MCF 10A (cell line): ENCODE measurements around the gene PRRG4. TPM values are rescaled to one million over a fixed set of nuclear protein-coding genes. Genes with fewer than 3 reads are reported as not detected.
"Not testable (repeated sequence)": the region's sequence is repeated elsewhere in the genome, so short reads cannot be mapped to it uniquely, and the experiment has no call there.

Experiments used
- BruUV-seq: library from RNA; stranded (reverse); fragments of 400-500 nt; replicated peaks from 2 replicates; lab custom pipeline; 2021; lab: Mats Ljungman, UMichigan
- CTCF ChIA-PET: fragments of 300-600 bp; sonication (Branson Sonifier 250); formaldehyde crosslinking; extraction: SDS; loops from one replicate; lab custom pipeline; 2021; ENCODE audit warnings: antibody characterized with exemption, inconsistent platforms; lab: Yijun Ruan, JAX
- POLR2A ChIA-PET: fragments of 300-600, 350-650 bp; sonication (Branson Sonifier 250); formaldehyde crosslinking; extraction: SDS; loops from one replicate; lab custom pipeline; 2020; ENCODE audit warnings: antibody characterized with exemption, inconsistent platforms; lab: Yijun Ruan, JAX
- DNase-seq: peaks from one replicate; pipeline ENCODE4 v3.0.0-alpha.2; 2018; ENCODE audit not compliant: unreplicated experiment
- H3K27ac Mint-ChIP-seq: one replicate; pipeline ENCODE4 v1.8.0; 2022; ENCODE audit warnings: mild to moderate bottlenecking, low read depth, mixed read lengths; ENCODE audit not compliant: unreplicated experiment
- H3K27me3 Mint-ChIP-seq: one replicate; pipeline ENCODE4 v1.8.0; 2022; ENCODE audit warnings: mixed read lengths; ENCODE audit not compliant: insufficient read depth, unreplicated experiment
- H3K36me3 Mint-ChIP-seq: one replicate; pipeline ENCODE4 v1.8.0; 2022; ENCODE audit warnings: mild to moderate bottlenecking, moderate library complexity, mixed read lengths; ENCODE audit not compliant: insufficient read depth, unreplicated experiment
- H3K4me1 Mint-ChIP-seq: one replicate; pipeline ENCODE4 v1.8.0; 2022; ENCODE audit warnings: mixed read lengths; ENCODE audit not compliant: insufficient read depth, unreplicated experiment
- H3K4me3 Mint-ChIP-seq: one replicate; pipeline ENCODE4 v1.8.0; 2022; ENCODE audit warnings: mild to moderate bottlenecking, moderate library complexity, mixed read lengths; ENCODE audit not compliant: unreplicated experiment
- H3K9me3 Mint-ChIP-seq: one replicate; pipeline ENCODE4 v1.8.0; 2022; ENCODE audit warnings: mixed read lengths; ENCODE audit not compliant: unreplicated experiment
- CTCF ChIP-seq: fragments of 200-600 bp; IDR thresholded peaks from one replicate; pipeline ENCODE4 v1.8.0; 2022; ENCODE audit warnings: antibody characterized with exemption, mild to moderate bottlenecking; ENCODE audit not compliant: unreplicated experiment
- intact Hi-C: fragments of 100-400 bp; cut with micrococcal nuclease; formaldehyde crosslinking; loops from 2 replicates; pipeline ENCODE4 v1.14.1; 2022
- total RNA-seq: library from RNA; stranded (reverse); gene quantifications from 2 replicates; pipeline ENCODE4 v1.2.3, GENCODE V29; 2022

The PRRG4 gene
- total RNA-seq, 1 experiment from 2014 or later: 1.1 TPM

- H3K9me3 Mint-ChIP-seq, BruUV-seq, H3K4me3 Mint-ChIP-seq, intact Hi-C loops, H3K27ac Mint-ChIP-seq, POLR2A ChIA-PET, H3K27me3 Mint-ChIP-seq, H3K4me1 Mint-ChIP-seq, DNase-seq: not testable (repeated sequence)
- peaks cover 13% of the 10 kb centered on the region for H3K36me3 Mint-ChIP-seq
- CTCF ChIA-PET: interaction anchor here (0.6 to 2.1 kb wide), 4 partner anchors 8 to 506 kb away, joined by 3 to 7 read pairs (median 3); no protein-coding TSS in a partner anchor
Measured at GRCh38 chr11:32888384-32888710, 58.6 kb downstream of the PRRG4 start.

- peaks cover 7% of the 10 kb centered on the region for H3K4me1 Mint-ChIP-seq
Measured at GRCh38 chr11:32888805-32889204, 59.1 kb downstream of the PRRG4 start.

GRCh38 chr11:32890843-32891656, 61.3 kb downstream of the PRRG4 start:
- Mint-ChIP-seq H3K27ac (peak overlapping the region; percentile 93), H3K36me3 (peaks cover 13% of the 10 kb centered on the region), H3K9me3 (no peaks in the 10 kb centered on the region), H3K4me3 (peak overlapping the region; percentile 97), H3K4me1 (peaks cover 14% of the 10 kb centered on the region), H3K27me3 (no peaks in the 10 kb centered on the region)
- BruUV-seq: no TSS peak
- CTCF ChIA-PET: interaction anchor here (0.6 to 1.3 kb wide), 3 partner anchors 50 to 900 kb away, joined by 3 read pairs; no protein-coding TSS in a partner anchor
- TF ChIP-seq CTCF: no peak
- intact Hi-C loops: loop anchor here (5.0 kb wide), 1 partner anchor 64 kb away; the partner anchor contains the start of gene PRRG4
- DNase-seq: no peak
- POLR2A ChIA-PET: interaction anchor here (0.9 to 6.1 kb wide), 15 partner anchors 9 to 307 kb away, joined by 3 to 76 read pairs (median 8); partner anchors contain the start of genes EIF3M and PRRG4

More at GRCh38 chr11:32888805-32889204, 59.1 kb downstream of the PRRG4 start:
- no peaks in the 10 kb centered on the region for H3K9me3 Mint-ChIP-seq
- DNase-seq: peak; percentile 3
- intact Hi-C loops: no loop called here
- H3K27me3 Mint-ChIP-seq: no peaks in the 10 kb centered on the region
- H3K4me3 Mint-ChIP-seq: no peak overlapping the region
- TF ChIP-seq CTCF: no peak
- H3K27ac Mint-ChIP-seq: no peak overlapping the region
- POLR2A ChIA-PET: no interaction called here
- BruUV-seq: no TSS peak
- CTCF ChIA-PET: interaction anchor here (0.6 to 2.1 kb wide), 3 partner anchors 51 to 205 kb away, joined by 3 to 7 read pairs (median 3); no protein-coding TSS in a partner anchor
- H3K36me3 Mint-ChIP-seq: peaks cover 13% of the 10 kb centered on the region

GRCh38 chr11:32891657-32892354, 62.1 kb downstream of the PRRG4 start:
- intact Hi-C loops: loop anchor here (5.0 kb wide), 1 partner anchor 65 kb away; the partner anchor contains the start of gene PRRG4
- Mint-ChIP-seq H3K27me3 (no peaks in the 10 kb centered on the region), H3K36me3 (peaks cover 13% of the 10 kb centered on the region), H3K4me1 (peaks cover 14% of the 10 kb centered on the region), H3K9me3 (no peaks in the 10 kb centered on the region), H3K4me3 (peak overlapping the region; percentile 97), H3K27ac (peak overlapping the region; percentile 93)
- CTCF ChIA-PET: interaction anchor here (0.5 to 2.0 kb wide), 13 partner anchors 8 to 899 kb away, joined by 3 to 9 read pairs (median 3); no protein-coding TSS in a partner anchor
- no peak for TF ChIP-seq CTCF
- TSS peak; percentile 57 for BruUV-seq
- DNase-seq: peak; percentile 35
- POLR2A ChIA-PET: interaction anchor here (0.6 to 6.1 kb wide), 34 partner anchors 9 to 1536 kb away, joined by 3 to 76 read pairs (median 4); partner anchors contain the start of genes EIF3M, PRRG4 and TCP11L1
